Heart right ventricle (tissue), 16 donors: ENCODE measurements around the gene PLEKHA7. TPM values are rescaled to one million over a fixed set of nuclear protein-coding genes. Genes with fewer than 3 reads are reported as not detected.

ENCODE experiments used
- ATAC-seq, 8 donors: fragments of 200-7000 bp; cut with Tn5 transposase; one replicate each; pipeline ENCODE4 v1.9.1; 2020; ENCODE audit warnings: mild to moderate bottlenecking in 8 of 8, moderate library complexity in 8 of 8, moderate number of reproducible peaks in 1 of 8
- DNase-seq, 2 donors: peaks; one replicate each; pipeline ENCODE4 v3.0.0-alpha.2; 2020
- H3K27ac ChIP-seq, 10 donors: fragments of 200-600 bp; sonication (generic) in 2 of 10; one replicate each; pipeline versions ENCODE4 v1.5.0 to v1.8.0; 2020 to 2022; ENCODE audit warnings: mild to moderate bottlenecking in 3 of 10
- H3K27me3 ChIP-seq, 7 donors: fragments of 200-600 bp; one replicate each; pipeline ENCODE4 v1.8.0; 2021 to 2022; ENCODE audit warnings: mild to moderate bottlenecking in 2 of 7
- H3K36me3 ChIP-seq, 9 donors: fragments of 200-600 bp; sonication (generic) in 1 of 9; one replicate each; pipeline versions ENCODE4 v1.5.0 to v1.8.0; 2020 to 2022; ENCODE audit warnings: mild to moderate bottlenecking in 2 of 9
- H3K4me1 ChIP-seq, 9 donors: fragments of 200-600 bp; sonication (generic) in 1 of 9; one replicate each; pipeline versions ENCODE4 v1.5.0 to v1.8.0; 2020 to 2022; ENCODE audit warnings: mild to moderate bottlenecking in 4 of 9
- H3K4me3 ChIP-seq, 10 donors: fragments of 200-600 bp; sonication (generic) in 2 of 10; one replicate each; pipeline versions ENCODE4 v1.5.0 to v1.8.0; 2020 to 2022; ENCODE audit warnings: mild to moderate bottlenecking in 7 of 10, moderate library complexity in 2 of 10
- H3K9me3 ChIP-seq, 11 donors: fragments of 200-600 bp in 10 of 11; sonication (generic) in 2 of 11; one replicate each; pipeline versions ENCODE4 v1.5.0 to v1.8.0; 2013 to 2022; ENCODE audit warnings: mild to moderate bottlenecking in 2 of 11, control low read depth in 1 of 11, moderate library complexity in 1 of 11
- CTCF ChIP-seq, 9 donors: fragments of 200-600 bp; sonication (generic) in 2 of 9; IDR thresholded peaks; one replicate each; pipeline versions ENCODE4 v1.5.0 to v1.8.0; 2021 to 2022; ENCODE audit warnings: antibody characterized with exemption in 9 of 9, mild to moderate bottlenecking in 5 of 9, moderate library complexity in 1 of 9
- WGBS, 2 donors: extraction: QIAGEN DNeasy Blood & Tissue Kit; methylation state at CpG; one replicate each; pipeline ENCODE4 v1.1.7; 2013; ENCODE audit warnings: inconsistent platforms in 1 of 2; 5-methylcytosine and 5-hydroxymethylcytosine counted together
- intact Hi-C, 10 donors: fragments of 100-400 bp; cut with DNase I; formaldehyde crosslinking; loops; one replicate each; pipeline versions ENCODE4 v1.11.1 to v1.14.2; 2022
- polyA plus RNA-seq, 2 donors: library from polyadenylated mRNA; stranded (reverse); fragments of 200-250 nt; gene quantifications; one replicate each; pipeline ENCODE4 v1.2.3, GENCODE V29; 2013
- total RNA-seq, 10 donors: library from RNA; stranded (reverse); fragmentation: NEBNext Ultra II Directional in 3 of 10; extraction: Animal tissue kit (Norgen Biotek cat#: 25700) in 3 of 10; gene quantifications; one replicate each; pipeline versions ENCODE4 v1.2.1 to v1.2.4, GENCODE V29; 2021 to 2023
- donor health status: Arrhythmogenic right ventricular cardiomyopathy.
- donor health status: ischemic (EF 13 %, LVEDD 7.1; RV severe dilation, severe dysfunction).
- donor health status: healthy with polysubstance abuse.
- donor health status: DM: no; HTN: yes; CAD: no.
- donor health status: DM: no; HTN: no; CAD: no.
- donor health status: ischemic (EF 25% LVEDD 6.9; RV normal size, moderate dysfunction).
- donor health status: ischemic (EF 25% LVEDD 5.7; RV mildly dilated, moderate dysfunction).
- donor health status: healthy.
- donor health status: DM: yes; HTN: yes; CAD: no.
- donor health status: Ischemic cardiomyopathy.
- donor health status: ischemic (EF 35%, LVEDD 5.7; RV mildly dilated, moderate dysfunction).
- donor health status: nonischemic (EF 11% LVEDD 7.7; RV severe dilation, severe dysfunction).
- donor health status: DM: yes; HTN: yes; CAD: no.
- donor health status: PGD.
- donor health status: ischemic (EF 29% LVEDD 5.4; RV normal size, mild dysfunction).
- donor health status: nonischemic (EF 23%, LVEDD 6.1; RV moderate dilation, normal function).

The PLEKHA7 gene
- total and polyA plus RNA-seq, 12 donors = 15.3 to 46.9 (median 24.0) TPM

- 72 to 84% methylated on average over 13 of the region's 13 CpGs for WGBS, 2 donors
- H3K27me3 ChIP-seq = no peaks in the 10 kb centered on the region
- H3K4me3 ChIP-seq = no peak overlapping the region
- H3K27ac ChIP-seq = peak overlapping the region in 5 of 10 donors; percentile 22 to 54 (median 26)
- peaks cover 0 to 100% (median 69%) of the 10 kb centered on the region in 9 donors for H3K4me1 ChIP-seq
- intact Hi-C loops = loop anchor here (2.0 to 10.0 kb wide), 12 partner anchors 33 to 276 kb away; no protein-coding TSS in a partner anchor
- DNase-seq (no peak), ATAC-seq (peak in 3 of 8 donors; percentile 5 to 35 (median 10))
- no peak for TF ChIP-seq CTCF (IDR thresholded peaks at IDR 0.05)
- peaks cover 0 to 25% (median 0%) of the 10 kb centered on the region in 9 donors for H3K36me3 ChIP-seq
- no peaks in the 10 kb centered on the region for H3K9me3 ChIP-seq
Observed at GRCh38 chr11:16789063-16789420, 225.2 kb downstream of the PLEKHA7 start.

GRCh38 chr11:16788141-16789062 is 225.8 kb downstream of the PLEKHA7 start:
- peak; percentile 57 to 83 (median 71) for ATAC-seq
- WGBS, 2 donors = 54 to 59% methylated on average over 17 of the region's 17 CpGs
- peaks cover 0 to 20% (median 0%) of the 10 kb centered on the region in 9 donors for H3K36me3 ChIP-seq
- H3K4me1 ChIP-seq = peaks cover 0 to 94% (median 71%) of the 10 kb centered on the region in 9 donors
- intact Hi-C loops = loop anchor here (1.0 to 10.0 kb wide), 14 partner anchors 32 to 276 kb away; no protein-coding TSS in a partner anchor
- no peaks in the 10 kb centered on the region for H3K27me3 ChIP-seq
- H3K4me3 ChIP-seq = no peak overlapping the region
- peak; percentile 54 to 78 for DNase-seq
- H3K27ac ChIP-seq = peak overlapping the region in 6 of 10 donors; percentile 23 to 54 (median 39)
- H3K9me3 ChIP-seq = no peaks in the 10 kb centered on the region
- peak; percentile 94 to 99 (median 97) for TF ChIP-seq CTCF (IDR thresholded peaks at IDR 0.05)

- H3K4me3 ChIP-seq = no peak overlapping the region
- WGBS, 2 donors = 66 to 70% methylated on average over 7 of the region's 7 CpGs
- H3K36me3 ChIP-seq = peaks cover 0 to 19% (median 0%) of the 10 kb centered on the region in 9 donors
- ATAC-seq (no peak), DNase-seq (no peak)
- TF ChIP-seq CTCF (IDR thresholded peaks at IDR 0.05) = no peak
- H3K27me3 ChIP-seq = no peaks in the 10 kb centered on the region
- H3K4me1 ChIP-seq = peaks cover 0 to 81% (median 71%) of the 10 kb centered on the region in 9 donors
- H3K27ac ChIP-seq = peak overlapping the region in 3 of 10 donors; percentile 7 to 47 (median 23)
- H3K9me3 ChIP-seq = no peaks in the 10 kb centered on the region
- intact Hi-C loops = loop anchor here (2.0 to 10.0 kb wide), 10 partner anchors 35 to 278 kb away; no protein-coding TSS in a partner anchor
Observed at GRCh38 chr11:16787035-16787742, 227.0 kb downstream of the PLEKHA7 start.

- H3K36me3 ChIP-seq = peaks cover 0 to 17% (median 0%) of the 10 kb centered on the region in 9 donors
- H3K27me3 ChIP-seq = no peaks in the 10 kb centered on the region
- DNase-seq (no peak), ATAC-seq (no peak)
- H3K27ac ChIP-seq = peak overlapping the region in 1 of 10 donors; percentile 15
- peaks cover 0 to 71% (median 62%) of the 10 kb centered on the region in 9 donors for H3K4me1 ChIP-seq
- H3K9me3 ChIP-seq = no peaks in the 10 kb centered on the region
- no peak overlapping the region for H3K4me3 ChIP-seq
- TF ChIP-seq CTCF (IDR thresholded peaks at IDR 0.05) = no peak
- intact Hi-C loops = loop anchor here (2.0 to 10.0 kb wide), 10 partner anchors 36 to 279 kb away; no protein-coding TSS in a partner anchor
- WGBS, 2 donors = 73% methylated on average over 6 of the region's 6 CpGs
Observed at GRCh38 chr11:16786131-16786530, 228.1 kb downstream of the PLEKHA7 start.
